ENCODE data around the gene PACRG. TPM values are rescaled to one million over a fixed set of nuclear protein-coding genes. Genes with fewer than 3 reads are reported as not detected.

Gene PACRG
- total RNA-seq, 5 donors from 2014 or later (not counting 1 experiment from before 2014, with no cell fraction given): 0.20 to 3.0 (median 1.2) TPM; not detected in 1

DNA sequence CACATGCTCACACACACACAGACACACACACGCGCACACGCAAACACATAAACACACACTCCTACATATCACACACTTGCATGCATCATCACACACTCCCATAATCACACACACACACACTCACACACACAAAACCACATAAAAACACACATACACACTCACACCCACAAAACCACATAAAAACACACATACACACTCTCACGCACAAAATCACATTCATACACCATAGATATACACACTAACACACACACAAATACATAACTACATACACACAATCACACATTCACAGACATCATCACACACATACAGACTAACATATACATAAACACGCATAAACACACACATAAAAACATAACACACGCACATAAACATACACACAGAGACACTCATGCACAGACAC is 629.0 kb downstream of the PACRG start:
- Mint-ChIP-seq H3K27me3 (peaks cover 9 to 18% of the 10 kb centered on the region in 2 donors), H3K9me3 (no peaks in the 10 kb centered on the region), H3K36me3 (no peaks in the 10 kb centered on the region), H3K27ac (no peak overlapping the region), H3K4me1 (no peaks in the 10 kb centered on the region), H3K4me3 (no peak overlapping the region)
- WGBS (ENCODE audit: insufficient coverage): 87% methylated on average over 6 of the region's 6 CpGs
- DNase-seq: no peak
- Histone ChIP-seq H3K4me3 (ENCODE audit: control insufficient read depth in 1 of 2, extremely low read depth in 1 of 2, low read length in 1 of 2) (no peak overlapping the region), H3K27ac (ENCODE audit: low read length) (no peak overlapping the region), H3K4me1 (ENCODE audit: control insufficient read depth in 1 of 2, extremely low read depth in 1 of 2, insufficient read depth in 2 of 2, low read length in 2 of 2) (no peaks in the 10 kb centered on the region), H3K36me3 (ENCODE audit: control insufficient read depth in 2 of 2, extremely low read depth in 1 of 2, insufficient read depth in 1 of 2, low read length in 1 of 2) (no peaks in the 10 kb centered on the region), H3K27me3 (replicated peaks in 1 of 2; ENCODE audit: control insufficient read depth in 2 of 2, extremely low read depth in 1 of 2, insufficient read depth in 2 of 2, low read length in 1 of 2) (peaks cover 0 to 13% of the 10 kb centered on the region in 2 experiments), H3K9me3 (no peaks in the 10 kb centered on the region)
- ChIA-PET POLR2A (no interaction called here), CTCF (no interaction called here)
- ATAC-seq (replicated peaks in 1 of 4): no peak

DNA sequence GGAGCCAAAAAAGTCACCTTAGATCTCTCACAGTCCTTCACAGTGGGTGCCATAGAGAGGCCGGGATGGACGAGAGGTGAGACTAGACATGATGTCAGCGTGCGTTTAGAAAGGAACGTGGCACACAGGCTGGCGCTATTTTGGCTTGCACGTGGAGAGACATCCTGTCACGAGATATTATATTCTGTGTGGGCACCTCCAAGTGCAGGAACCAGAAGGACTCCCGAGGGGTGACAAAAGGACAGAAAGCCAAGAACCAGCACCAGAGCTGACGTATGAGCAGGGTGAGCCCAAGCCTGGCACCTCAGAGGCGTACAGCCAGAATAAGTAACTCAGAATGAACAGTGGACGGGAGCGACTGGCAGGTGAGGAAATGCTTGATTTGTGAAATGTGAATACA is 636.9 kb downstream of the PACRG start:
- Histone ChIP-seq H3K4me3 (ENCODE audit: control insufficient read depth in 1 of 2, extremely low read depth in 1 of 2, low read length in 1 of 2) (no peak overlapping the region), H3K27ac (ENCODE audit: low read length) (no peak overlapping the region), H3K27me3 (replicated peaks in 1 of 2; ENCODE audit: control insufficient read depth in 2 of 2, extremely low read depth in 1 of 2, insufficient read depth in 2 of 2, low read length in 1 of 2) (peaks cover 0 to 14% of the 10 kb centered on the region in 2 experiments), H3K9me3 (no peaks in the 10 kb centered on the region), H3K4me1 (ENCODE audit: control insufficient read depth in 1 of 2, extremely low read depth in 1 of 2, insufficient read depth in 2 of 2, low read length in 2 of 2) (peaks cover 0 to under 1% of the 10 kb centered on the region in 2 experiments), H3K36me3 (ENCODE audit: control insufficient read depth in 2 of 2, extremely low read depth in 1 of 2, insufficient read depth in 1 of 2, low read length in 1 of 2) (no peaks in the 10 kb centered on the region)
- ATAC-seq (replicated peaks in 1 of 4) (no peak), DNase-seq (no peak)
- Mint-ChIP-seq H3K27me3 (peaks cover 11 to 22% of the 10 kb centered on the region in 2 donors), H3K9me3 (no peaks in the 10 kb centered on the region), H3K4me1 (peaks cover 0 to 6% (median 0%) of the 10 kb centered on the region in 3 donors), H3K4me3 (no peak overlapping the region), H3K36me3 (no peaks in the 10 kb centered on the region), H3K27ac (no peak overlapping the region)
- ChIA-PET CTCF (no interaction called here), POLR2A (no interaction called here)
- WGBS (ENCODE audit: insufficient coverage): 90% methylated on average over 13 of the region's 13 CpGs

Other genes starting within 250 kb of the PACRG start
- 1 to 10 TPM; 3.4 to 7.7 (median 6.1) TPM for gene PRKN, start 208 bp upstream of the PACRG start, total RNA-seq